ENCODE data around the gene BBIP1.
"Not testable (repeated sequence)": the region's sequence is repeated elsewhere in the genome, so short reads cannot be mapped to it uniquely, and the experiment has no call there.

The BBIP1 gene

DNA sequence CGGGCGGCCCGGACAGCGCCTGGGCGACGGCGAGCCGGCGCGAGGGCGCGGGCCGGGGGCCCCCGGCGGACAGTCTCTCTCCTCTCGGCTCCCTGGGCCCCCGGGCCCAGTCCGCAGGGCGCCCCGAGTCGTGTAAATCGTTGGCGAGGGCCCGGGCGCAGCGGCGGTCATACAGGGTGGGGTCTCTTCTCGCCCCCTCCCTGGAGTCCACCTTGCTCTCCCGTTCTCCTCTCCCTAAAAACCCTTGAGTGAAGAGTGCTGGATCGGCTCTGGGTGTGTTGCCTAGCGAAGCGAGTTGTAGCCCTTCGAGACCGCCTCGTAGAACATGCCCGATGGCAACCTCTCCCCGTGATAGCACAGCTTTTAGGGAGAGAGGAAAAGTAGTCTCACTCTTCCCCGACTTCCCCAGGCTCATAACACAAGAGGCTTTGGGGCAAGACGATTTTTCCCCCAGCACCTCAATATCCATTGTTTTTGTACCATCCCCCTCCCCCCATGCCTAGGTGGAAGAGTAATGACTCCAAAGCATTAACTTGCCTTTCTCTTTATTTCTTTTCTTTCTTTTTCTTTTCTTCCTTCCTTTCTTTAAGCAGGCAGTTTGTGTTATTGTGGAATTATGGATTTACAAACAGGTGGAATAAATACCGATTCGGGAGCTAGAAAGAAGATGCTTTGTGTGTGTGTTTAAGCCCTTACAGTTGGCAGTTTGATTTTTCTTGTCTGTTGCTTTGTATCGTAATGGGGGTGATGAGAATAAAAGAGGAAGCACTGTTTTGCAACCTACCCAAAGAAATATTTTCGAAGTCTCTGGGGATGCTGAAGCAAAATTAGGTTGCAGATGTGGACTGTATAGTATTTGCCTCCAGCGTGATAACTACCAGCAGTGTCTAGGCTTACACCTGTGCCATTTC lies 1.2 kb upstream of the BBIP1 start:
- peak; percentile 33 for DNase-seq

DNA sequence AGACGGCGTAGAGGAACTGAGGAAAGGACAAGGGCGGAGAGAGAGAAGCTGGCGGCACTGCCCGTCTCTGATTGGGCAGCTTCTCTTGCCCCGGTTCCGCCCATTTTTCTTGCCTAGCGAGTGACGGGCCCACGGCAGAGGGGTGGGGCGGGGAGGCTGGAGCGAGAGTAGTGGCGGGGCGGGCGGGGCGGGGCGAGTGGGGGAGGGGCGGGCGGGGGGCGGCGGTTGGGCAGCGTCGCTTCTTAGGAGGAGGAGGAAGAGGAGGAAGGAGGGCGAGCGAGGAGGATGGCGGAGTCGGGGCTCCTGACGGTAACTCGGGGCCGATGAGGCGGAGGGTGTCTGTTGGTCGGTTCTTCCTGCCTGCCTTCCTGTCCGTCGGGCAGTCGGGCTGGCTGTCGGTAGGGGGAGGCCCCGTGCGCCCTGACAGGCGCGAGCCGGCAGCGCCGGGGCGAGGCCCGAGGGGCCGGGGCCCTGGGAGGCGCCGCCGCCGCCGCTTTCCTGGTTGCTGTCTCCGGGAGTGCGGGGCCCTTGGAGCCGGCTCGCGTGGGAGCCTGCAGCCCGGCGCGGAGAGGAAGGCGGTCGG lies 460 bp upstream of the BBIP1 start, which contains the start of gene SHOC2:
TSS of gene SHOC2 (plus strand) at position 256 of the 583 bp plus-strand sequence. CDS start 44,755 bp downstream, outside the sequence.
- peak; percentile 100 for DNase-seq

DNA sequence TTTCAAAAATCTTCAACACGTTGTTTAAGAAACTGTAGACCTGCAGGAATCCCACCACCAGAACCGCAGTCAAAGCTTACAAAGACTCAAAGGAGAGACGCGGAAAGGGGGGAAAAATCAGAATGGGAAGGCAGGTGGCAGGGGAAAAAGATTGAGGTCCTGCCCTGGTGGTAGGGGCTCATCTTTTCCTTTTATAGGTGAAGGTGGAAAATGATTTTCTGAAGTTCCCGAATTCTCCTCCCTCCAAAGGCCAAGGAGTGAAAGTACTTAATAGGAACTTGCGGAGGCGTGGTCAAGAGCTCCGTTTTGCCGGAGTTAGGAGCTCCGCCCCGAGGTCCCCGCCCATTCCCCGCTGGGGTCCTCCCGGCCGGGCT lies 724 bp downstream of the BBIP1 start:
- DNase-seq = peak; percentile 95

- DNase-seq = no peak
Measured at GRCh38 chr10:110916554-110917346, 2.2 kb downstream of the BBIP1 start.

- not testable (repeated sequence) for DNase-seq
Measured at GRCh38 chr10:110915600-110915999, 3.4 kb downstream of the BBIP1 start.

- DNase-seq = no peak
Measured at GRCh38 chr10:110915035-110915434, 3.9 kb downstream of the BBIP1 start.

- no peak for DNase-seq
Measured at GRCh38 chr10:110914431-110914830, 4.5 kb downstream of the BBIP1 start.

- DNase-seq = no peak
Measured at GRCh38 chr10:110912374-110912773, 6.6 kb downstream of the BBIP1 start.

DNA sequence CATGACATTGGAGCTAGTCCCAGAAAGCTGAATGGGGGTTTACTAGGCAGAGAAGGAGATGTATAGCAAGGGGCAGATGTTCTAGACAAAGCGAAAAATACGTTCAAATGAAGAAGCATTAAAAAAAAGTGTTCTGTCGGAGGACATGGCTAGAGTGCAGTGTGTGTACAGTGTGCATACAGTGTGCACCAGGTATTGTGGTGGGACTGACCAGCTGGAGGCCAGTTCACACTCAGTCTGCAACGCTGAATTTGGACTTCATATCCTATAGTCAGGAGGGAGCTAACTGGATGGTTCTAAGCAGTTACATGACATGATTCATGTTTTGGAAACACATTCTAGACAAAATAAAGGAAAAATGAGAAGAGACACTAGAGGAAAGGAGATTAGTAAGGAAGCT lies 8.8 kb downstream of the BBIP1 start:
- no peak for DNase-seq

DNA sequence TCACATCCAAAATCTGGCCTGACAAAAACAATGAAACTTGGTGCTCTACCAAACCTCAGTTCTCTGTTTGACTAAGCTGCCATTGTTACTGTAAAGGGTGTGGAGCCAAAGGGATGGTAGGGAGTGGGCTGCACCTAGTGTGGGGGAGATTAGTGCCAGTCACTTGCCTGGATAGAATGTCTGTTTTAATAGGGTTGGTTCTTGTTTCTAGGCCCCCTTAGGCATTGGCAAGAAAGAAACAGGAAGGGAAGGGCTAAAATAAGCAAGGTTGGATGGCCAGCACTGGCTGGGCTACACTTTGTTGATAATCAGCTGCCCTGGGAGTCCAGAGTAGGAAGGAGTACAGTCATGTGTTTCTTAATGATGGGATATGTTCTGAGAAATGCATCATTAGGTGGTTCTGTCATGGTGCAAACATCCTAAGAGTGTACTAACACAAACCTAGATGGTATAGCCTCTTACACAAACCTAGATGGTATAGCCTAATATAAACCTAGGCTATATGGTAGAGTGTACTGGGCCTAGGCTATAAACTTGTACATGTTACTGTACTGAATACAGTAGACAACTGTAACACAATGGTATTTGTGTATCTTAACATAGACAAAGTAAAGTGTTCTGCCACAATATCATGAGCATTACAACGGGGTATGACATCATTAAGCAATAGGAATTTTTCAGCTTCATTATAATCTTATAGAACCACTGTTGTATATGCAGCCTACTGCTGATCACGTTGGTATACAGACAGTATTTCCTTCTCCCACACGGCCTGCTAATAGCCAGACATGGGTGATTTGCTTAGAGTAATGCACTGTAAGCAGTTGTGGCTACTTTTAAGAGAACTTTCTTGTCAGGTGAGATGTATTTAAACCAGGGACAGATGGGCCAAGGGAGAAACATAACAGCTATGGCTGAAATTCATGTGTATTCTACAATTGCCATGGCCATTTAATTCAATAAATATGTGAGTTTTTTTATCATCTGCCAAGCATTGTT lies 15.4 kb downstream of the BBIP1 start:
- DNase-seq = peak; percentile 72

DNA sequence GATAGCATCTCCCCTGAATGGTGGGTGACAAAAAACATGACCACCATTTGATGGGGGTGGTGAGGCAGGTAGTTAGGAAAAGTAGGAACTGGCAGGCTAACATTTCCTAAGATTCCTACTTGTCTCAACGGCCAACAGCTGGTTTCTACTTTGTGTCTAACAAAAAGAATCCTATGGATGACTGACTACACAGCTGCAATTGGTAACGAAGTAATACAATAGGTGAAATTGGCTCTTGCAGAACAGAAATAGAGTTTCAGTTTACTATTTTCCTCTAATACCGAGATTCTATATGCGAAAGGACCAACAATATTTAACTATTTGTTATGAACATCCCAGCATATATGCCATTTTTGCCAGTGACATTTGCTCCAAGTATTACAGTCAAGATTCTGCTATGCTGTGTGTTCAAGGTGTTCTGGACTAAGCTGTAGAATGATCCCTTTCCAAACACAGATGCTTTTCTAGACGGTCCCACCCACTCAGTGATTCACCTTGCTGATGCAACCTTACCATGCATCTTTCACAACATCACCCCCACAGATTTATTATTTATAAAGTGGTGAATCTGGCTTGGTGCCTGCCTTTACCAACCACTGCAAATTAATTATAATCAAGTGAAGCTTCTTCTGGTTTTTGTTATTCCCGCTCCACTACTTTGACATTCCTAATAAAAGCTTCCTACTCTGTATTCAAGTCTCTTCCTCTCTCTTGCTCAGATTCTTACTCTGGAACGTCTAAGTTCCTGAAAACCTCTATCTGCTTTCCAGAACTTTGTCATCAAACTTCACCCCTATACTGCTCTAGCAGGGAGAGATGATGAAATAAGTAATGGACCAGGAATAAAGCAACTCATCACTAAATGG lies 16.8 kb downstream of the BBIP1 start:
- DNase-seq = peak; percentile 40

DNA sequence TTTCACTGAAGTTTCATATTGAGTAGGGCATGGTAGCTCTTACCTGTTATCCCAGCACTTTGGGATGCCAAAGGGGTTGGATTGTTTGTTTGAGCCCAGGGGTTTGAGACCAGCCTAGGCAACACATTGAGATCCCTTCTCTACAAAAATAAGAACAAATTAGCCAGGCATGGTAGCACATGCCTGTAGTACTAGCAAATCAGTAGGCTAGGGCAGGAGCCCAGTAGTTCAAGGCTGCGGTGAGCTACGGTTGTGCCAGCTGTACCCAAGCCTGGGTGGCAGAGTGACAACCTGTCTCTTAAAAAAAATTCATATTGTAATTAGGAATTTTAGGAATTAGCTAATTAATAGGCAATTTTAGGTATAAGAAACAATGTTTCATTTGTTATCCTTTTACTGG lies 18.0 kb downstream of the BBIP1 start:
- no peak for DNase-seq

DNA sequence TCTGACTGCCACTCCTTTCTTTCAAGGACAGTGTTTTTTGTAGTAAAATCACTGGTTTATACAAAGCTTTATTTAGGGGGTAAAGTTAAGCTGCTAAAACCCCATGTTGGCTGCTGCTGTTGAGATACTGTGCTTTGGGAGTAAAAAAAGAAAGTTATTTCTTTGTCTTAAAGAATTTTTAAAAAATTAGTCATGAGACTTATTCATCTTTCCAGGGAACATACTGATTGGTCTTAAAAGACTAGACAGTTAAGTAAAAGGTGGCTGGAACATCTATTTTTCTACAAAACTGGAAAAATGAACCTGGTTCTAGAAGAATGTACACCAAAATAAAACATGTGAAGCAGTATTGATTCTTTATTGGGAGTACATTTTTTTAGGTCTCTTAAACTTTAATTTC lies 20.6 kb downstream of the BBIP1 start:
- DNase-seq = no peak

- no peak for DNase-seq
Measured at GRCh38 chr10:110897184-110897583, 21.8 kb downstream of the BBIP1 start.

- peak; percentile 66 for DNase-seq
Measured at GRCh38 chr10:110893559-110894179, 25.3 kb downstream of the BBIP1 start.

GRCh38 chr10:110892602-110893288 lies 26.2 kb downstream of the BBIP1 start:
- no peak for DNase-seq

- DNase-seq = no peak
Measured at GRCh38 chr10:110887560-110887959, 31.4 kb downstream of the BBIP1 start.

DNA sequence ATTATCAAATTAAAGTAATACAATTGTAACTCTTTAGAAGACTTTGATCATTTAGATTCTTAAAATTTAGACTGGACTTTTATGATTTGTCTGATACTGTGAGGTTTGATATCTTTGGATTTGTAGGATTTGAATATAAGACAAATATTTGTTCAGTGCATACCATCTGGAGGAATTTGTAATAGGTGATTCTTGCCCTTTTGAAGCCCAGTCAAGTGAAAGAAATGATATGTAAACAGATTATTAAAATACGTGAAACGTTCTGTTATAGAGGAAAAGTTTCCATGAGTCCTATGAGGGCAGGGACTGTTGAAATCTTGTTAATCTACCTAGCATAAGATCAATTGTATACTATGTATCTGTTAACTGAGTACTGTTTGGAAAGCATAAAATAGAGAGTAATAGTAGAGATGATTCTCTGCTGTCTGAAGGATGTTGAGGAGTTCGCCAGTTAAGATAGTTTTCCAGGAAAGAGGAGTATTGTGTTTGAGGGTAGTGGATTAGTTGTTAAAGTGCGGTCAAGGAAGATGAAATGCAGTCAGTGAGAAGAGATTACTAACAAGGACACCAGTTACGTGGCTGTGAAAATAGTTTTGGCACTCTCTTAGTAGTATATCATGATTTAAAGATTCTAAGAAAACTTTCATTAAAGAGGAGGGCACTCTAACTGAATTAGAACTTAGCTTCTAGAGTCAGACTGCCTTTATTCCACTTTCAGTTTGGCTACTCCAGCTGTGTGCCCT lies 32.9 kb downstream of the BBIP1 start:
- no peak for DNase-seq

- DNase-seq = no peak
Measured at GRCh38 chr10:110883924-110884323, 35.1 kb downstream of the BBIP1 start.

All from activated CD4-positive, alpha-beta T cell treated with anti-CD3 and anti-CD28 coated beads, Interleukin-2, amount 50 U/mL, for 16 hours (primary cell).